Measurements from ENCODE around the gene CLIP3. TPM values are rescaled to one million over a fixed set of nuclear protein-coding genes. Genes with fewer than 3 reads are reported as not detected.
A peak's percentile ranks its signal among the peaks of the same experiment; 100 is the strongest.

CLIP3 gene
- total RNA-seq, 1 donor from 2014 or later: 72.8 TPM

- ATAC-seq (no peak), DNase-seq (ENCODE audit: low spot score) (no peak)
- intact Hi-C loops (cut with DNase I): no loop called here
These were observed 13.5 kb downstream of the CLIP3 start for GRCh38 chr19:36019061-36019670.

- intact Hi-C loops (cut with DNase I): no loop called here
- ATAC-seq (peak; percentile 98), DNase-seq (ENCODE audit: low spot score) (peak; percentile 100)
These were observed 18.4 kb downstream of the CLIP3 start, which contains the start of gene ALKBH6 for GRCh38 chr19:36014012-36014924. TSS of gene ALKBH6 (minus strand) at chr19:36014213. CDS start at chr19:36013397, 816 bp downstream.

- intact Hi-C loops (cut with DNase I): no loop called here
- DNase-seq (ENCODE audit: low spot score) (no peak), ATAC-seq (no peak)
These were observed 19.2 kb downstream of the CLIP3 start for GRCh38 chr19:36013280-36014011.

GRCh38 chr19:36010402-36010801, 22.3 kb downstream of the CLIP3 start:
- intact Hi-C loops (cut with DNase I): no loop called here
- ATAC-seq (no peak), DNase-seq (ENCODE audit: low spot score) (no peak)

- ATAC-seq (no peak), DNase-seq (ENCODE audit: low spot score) (no peak)
- intact Hi-C loops (cut with DNase I): no loop called here
These were observed 22.9 kb downstream of the CLIP3 start for GRCh38 chr19:36009633-36010379.

- DNase-seq (ENCODE audit: low spot score): peak; percentile 85
- ATAC-seq: peak; percentile 65
- intact Hi-C loops (cut with DNase I): no loop called here
These were observed 23.5 kb downstream of the CLIP3 start for GRCh38 chr19:36009220-36009619.

- intact Hi-C loops (cut with DNase I): no loop called here
- DNase-seq (ENCODE audit: low spot score): no peak
- ATAC-seq: no peak
These were observed 24.2 kb downstream of the CLIP3 start, which contains the start of gene SYNE4 for GRCh38 chr19:36008336-36008978. TSS of gene SYNE4 (minus strand) at chr19:36008813. CDS start at chr19:36008681, 132 bp downstream.

- intact Hi-C loops (cut with DNase I): no loop called here
- DNase-seq (ENCODE audit: low spot score) (no peak), ATAC-seq (no peak)
These were observed 25.7 kb downstream of the CLIP3 start for GRCh38 chr19:36006955-36007354.

- DNase-seq (ENCODE audit: low spot score) (no peak), ATAC-seq (no peak)
- intact Hi-C loops (cut with DNase I): no loop called here
These were observed 29.4 kb downstream of the CLIP3 start for GRCh38 chr19:36003284-36003683.

- no peak for ATAC-seq
- intact Hi-C loops (cut with DNase I): no loop called here
- DNase-seq (ENCODE audit: low spot score): no peak
These were observed 31.1 kb downstream of the CLIP3 start for GRCh38 chr19:36001605-36002004.

GRCh38 chr19:35996777-35997176, 35.9 kb downstream of the CLIP3 start:
- no peak for ATAC-seq

GRCh38 chr19:35995048-35995993, 37.4 kb downstream of the CLIP3 start, which contains the start of gene SDHAF1:
TSS of gene SDHAF1 (plus strand) at chr19:35995188. CDS start at chr19:35995275, 87 bp downstream.
- ATAC-seq (peak; percentile 94), DNase-seq (ENCODE audit: low spot score) (peak; percentile 99)
- intact Hi-C loops (cut with DNase I): no loop called here

More at GRCh38 chr19:35996777-35997176, 35.9 kb downstream of the CLIP3 start:
- DNase-seq (ENCODE audit: low spot score): no peak
- intact Hi-C loops (cut with DNase I): no loop called here

GRCh38 chr19:35993923-35994598, 38.6 kb downstream of the CLIP3 start:
- DNase-seq (ENCODE audit: low spot score) (no peak), ATAC-seq (no peak)
- intact Hi-C loops (cut with DNase I): no loop called here

GRCh38 chr19:35992907-35993765, 39.5 kb downstream of the CLIP3 start:
- intact Hi-C loops (cut with DNase I): no loop called here
- DNase-seq (ENCODE audit: low spot score) (no peak), ATAC-seq (no peak)

GRCh38 chr19:35991731-35992450, 40.8 kb downstream of the CLIP3 start:
- no peak for ATAC-seq
- no peak for DNase-seq (ENCODE audit: low spot score)
- intact Hi-C loops (cut with DNase I): no loop called here
